A549 (cell line): Measurements from ENCODE around the gene GET4.

Experiments used
- CHD2 ChIP-seq: fragments of 150-350 bp; IDR thresholded peaks from 2 replicates; pipeline ENCODE4 v1.6.1; 2014; ENCODE audit warnings: low read length; ENCODE audit not compliant: partially characterized antibody
- SMC3 ChIP-seq: fragments of >200 bp; sonication (Bioruptor Twin); formaldehyde crosslinking; IDR thresholded peaks from 3 replicates; pipeline ENCODE4 v1.6.1; 2018; ENCODE audit warnings: inconsistent platforms
- TF ChIP-seq, protein P1 (sequence below): fragments of >200 bp; sonication (Bioruptor Twin); formaldehyde crosslinking; IDR thresholded peaks from 3 replicates; pipeline ENCODE4 v1.5.1; 2016

DNA sequence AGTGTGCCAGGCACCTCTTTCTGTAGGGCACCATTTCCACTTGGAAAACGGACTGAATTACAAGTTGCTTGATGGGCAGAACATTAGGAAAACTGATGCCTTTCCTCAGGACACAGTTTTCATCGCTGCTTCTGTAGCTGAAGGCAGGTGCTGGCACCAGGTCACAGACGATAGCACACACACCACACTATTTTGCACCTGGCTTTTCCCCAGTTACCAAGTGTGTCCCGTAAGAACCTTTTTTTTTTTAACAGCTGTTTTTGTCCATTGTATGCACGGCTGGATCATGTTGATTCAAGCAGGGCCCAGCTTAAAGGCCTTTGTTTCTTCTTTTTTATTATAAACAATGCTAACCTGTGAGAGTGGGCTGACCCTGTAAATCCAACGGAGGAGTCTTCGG lies 1.3 kb upstream of the GET4 start:
- no peak for TF ChIP-seq SMC3
- TF ChIP-seq, protein P1, sequence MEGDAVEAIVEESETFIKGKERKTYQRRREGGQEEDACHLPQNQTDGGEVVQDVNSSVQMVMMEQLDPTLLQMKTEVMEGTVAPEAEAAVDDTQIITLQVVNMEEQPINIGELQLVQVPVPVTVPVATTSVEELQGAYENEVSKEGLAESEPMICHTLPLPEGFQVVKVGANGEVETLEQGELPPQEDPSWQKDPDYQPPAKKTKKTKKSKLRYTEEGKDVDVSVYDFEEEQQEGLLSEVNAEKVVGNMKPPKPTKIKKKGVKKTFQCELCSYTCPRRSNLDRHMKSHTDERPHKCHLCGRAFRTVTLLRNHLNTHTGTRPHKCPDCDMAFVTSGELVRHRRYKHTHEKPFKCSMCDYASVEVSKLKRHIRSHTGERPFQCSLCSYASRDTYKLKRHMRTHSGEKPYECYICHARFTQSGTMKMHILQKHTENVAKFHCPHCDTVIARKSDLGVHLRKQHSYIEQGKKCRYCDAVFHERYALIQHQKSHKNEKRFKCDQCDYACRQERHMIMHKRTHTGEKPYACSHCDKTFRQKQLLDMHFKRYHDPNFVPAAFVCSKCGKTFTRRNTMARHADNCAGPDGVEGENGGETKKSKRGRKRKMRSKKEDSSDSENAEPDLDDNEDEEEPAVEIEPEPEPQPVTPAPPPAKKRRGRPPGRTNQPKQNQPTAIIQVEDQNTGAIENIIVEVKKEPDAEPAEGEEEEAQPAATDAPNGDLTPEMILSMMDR, result no peak
- TF ChIP-seq CHD2, result no peak
